ENCODE measurements around the gene KY.

KY gene

DNA sequence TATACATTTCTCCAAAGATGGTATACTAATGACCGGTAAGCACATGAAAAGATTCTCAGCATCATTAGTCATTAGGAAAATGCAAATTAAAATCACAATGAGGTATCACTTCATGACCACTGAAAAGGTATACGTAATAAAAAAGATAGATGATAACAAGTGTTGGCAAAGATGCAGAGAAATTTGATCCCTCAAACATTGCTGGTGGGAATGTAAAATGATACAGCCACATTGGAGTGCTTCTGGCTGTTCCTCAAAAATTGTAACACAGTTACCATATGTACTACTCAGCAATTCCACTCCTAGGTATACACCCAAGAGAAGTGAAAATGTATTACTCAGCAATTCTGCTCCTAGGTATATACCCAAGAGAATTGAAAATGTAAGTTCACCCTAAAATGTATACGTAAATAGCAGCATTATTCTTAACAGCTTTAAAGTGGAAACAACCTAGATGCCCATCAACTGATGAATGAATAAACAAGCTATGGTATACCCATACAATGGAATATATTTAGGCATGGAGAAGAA, 25.0 kb upstream of the KY start:
- DNase-seq (ENCODE audit: low read depth): no peak
- no peak overlapping the region for H3K4me3 ChIP-seq (ENCODE audit: low read depth, low read length)

DNA sequence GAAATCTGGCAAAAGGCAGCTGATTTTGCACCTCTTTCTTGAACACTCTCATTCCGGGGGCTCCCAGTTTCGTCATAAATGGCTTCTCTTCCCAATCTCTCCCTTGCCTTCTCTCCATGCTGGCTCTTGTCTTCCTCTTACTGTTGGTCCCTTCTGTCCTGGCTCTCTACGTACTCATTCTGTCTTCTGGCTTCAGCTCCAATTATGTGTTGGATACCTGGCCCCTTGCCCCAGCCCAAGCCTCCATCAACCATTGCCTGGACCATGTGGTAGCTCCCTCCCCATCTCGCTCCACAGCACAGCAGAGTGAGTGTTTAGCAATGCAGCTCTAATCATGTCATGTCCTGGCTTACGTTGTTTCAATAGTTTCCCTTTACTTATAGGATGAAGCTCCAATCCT, 21.7 kb upstream of the KY start:
- H3K4me3 ChIP-seq (ENCODE audit: low read depth, low read length): no peak overlapping the region

DNA sequence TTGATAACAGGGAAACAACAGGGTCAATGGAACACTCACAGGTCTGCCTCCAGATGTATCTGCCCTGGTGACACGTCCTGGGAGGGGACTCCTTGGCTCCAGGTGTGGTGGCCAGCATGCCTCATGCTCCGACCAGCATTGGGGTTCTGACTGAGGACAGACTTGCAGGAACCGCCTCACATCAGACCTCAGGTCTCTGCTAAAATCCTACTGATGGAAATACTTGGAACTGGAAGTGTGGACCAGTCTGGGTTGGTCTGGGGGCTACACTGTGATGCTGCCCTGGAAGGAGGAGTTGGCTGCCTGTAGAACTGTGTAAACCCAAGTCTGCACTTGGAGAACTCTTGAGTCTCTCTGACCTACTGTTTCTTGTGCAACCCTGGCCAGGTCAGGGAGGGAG, 17.1 kb upstream of the KY start:
- no peak for DNase-seq (ENCODE audit: low read depth)
- no peak overlapping the region for H3K4me3 ChIP-seq (ENCODE audit: low read depth, low read length)

More for the DNA sequence above, 21.7 kb upstream of the KY start:
- no peak for DNase-seq (ENCODE audit: low read depth)

DNA sequence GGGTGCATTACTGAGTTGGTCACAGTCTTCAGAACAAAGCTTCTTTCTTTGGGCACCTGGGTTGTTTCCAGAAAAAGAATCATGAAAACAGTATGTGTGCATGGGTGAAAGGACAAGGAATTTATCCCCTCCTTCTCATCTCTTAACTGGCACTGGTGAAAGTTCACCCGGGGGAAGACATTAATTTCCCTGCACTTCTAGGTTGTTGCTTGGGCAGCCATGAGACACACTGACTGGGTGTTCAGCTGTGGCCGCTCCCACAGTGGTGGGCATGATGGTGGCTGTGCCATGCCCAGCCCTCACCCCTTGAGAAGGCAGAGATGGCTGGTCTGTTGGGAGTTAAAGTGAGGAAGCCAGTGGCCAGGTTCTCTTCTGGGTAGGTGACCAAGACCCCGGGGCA, 16.6 kb upstream of the KY start:
- DNase-seq (ENCODE audit: low read depth): no peak
- no peak overlapping the region for H3K4me3 ChIP-seq (ENCODE audit: low read depth, low read length)

DNA sequence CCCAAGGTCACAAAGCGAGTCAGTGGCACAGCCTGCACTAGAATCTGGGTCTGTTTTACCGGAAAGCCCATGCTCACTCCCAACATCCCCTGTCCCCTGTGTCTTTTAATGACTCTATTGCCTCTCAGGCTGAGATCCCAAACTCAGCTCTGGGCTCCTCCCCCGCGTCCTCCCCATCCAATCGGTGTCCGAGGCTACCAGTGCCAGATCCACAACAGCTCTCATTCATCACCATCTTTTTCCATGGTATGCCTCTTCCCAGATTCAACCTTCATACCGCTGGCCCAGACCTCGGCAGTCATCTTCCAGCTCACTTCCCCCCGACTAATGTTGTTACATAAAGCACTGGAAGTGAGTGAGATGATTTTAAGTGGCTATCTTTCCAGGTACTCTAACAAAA, 16.1 kb upstream of the KY start:
- H3K4me3 ChIP-seq (ENCODE audit: low read depth, low read length): no peak overlapping the region
- no peak for DNase-seq (ENCODE audit: low read depth)

DNA sequence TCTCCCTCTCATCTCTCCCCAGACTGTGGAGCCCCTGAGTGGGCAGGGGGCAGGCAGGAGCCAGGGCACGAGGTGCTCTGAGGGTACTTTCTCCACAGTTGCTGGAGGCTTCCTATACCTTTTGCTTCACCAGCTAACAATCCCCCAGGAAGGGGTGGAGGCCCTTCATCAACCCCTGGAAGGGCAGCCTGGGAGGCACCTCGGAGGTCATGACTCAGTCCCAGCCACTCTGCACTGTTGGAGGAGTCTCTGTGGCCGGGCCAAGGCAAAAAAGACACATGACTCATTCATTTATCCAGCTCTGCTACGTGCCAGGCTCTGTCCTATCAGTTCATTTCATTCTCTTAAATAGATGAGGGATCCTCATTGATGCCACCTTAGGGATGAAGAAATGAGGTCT, 15.6 kb upstream of the KY start:
- DNase-seq (ENCODE audit: low read depth): no peak
- no peak overlapping the region for H3K4me3 ChIP-seq (ENCODE audit: low read depth, low read length)

DNA sequence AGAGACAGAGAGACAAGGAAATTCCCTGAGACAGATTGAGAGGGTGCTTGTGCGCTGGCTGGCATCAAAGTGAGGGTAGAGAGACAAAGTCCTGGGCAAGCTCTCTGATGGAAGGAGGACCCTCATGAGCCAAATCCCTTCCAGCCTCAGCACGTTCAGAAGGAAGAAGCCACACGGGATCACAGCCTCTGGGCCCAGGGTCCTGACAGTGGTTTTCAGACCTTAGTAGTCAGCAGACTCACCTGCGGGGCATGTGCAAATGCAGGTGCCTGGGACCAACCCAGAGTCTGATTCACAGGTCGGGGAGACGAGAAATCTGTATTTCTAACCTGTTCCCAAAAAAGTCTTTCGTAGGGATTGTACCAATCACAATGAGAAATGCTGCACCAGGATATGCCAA, 15.2 kb upstream of the KY start:
- no peak for DNase-seq (ENCODE audit: low read depth)
- H3K4me3 ChIP-seq (ENCODE audit: low read depth, low read length): no peak overlapping the region

DNA sequence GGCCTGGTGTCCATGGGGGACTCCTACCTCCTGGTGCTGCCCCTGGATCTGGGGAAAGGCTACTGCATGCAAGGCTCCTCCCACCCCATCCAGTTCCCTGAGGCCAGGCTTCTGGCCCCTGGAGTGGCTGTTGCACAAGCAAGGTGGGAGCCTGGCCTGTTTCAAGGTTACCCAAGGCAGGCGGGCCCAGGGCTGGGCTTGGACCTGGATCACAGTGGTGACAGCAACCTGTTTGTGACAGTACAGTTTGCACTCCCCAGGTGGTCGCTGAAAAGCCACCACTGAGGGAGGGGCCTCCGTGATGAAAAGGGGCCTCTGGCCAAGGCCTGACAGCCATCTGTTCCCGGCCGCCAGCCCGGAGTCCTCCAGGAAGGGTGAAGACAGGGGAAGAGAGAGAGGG, 14.4 kb upstream of the KY start:
- DNase-seq (ENCODE audit: low read depth): no peak

DNA sequence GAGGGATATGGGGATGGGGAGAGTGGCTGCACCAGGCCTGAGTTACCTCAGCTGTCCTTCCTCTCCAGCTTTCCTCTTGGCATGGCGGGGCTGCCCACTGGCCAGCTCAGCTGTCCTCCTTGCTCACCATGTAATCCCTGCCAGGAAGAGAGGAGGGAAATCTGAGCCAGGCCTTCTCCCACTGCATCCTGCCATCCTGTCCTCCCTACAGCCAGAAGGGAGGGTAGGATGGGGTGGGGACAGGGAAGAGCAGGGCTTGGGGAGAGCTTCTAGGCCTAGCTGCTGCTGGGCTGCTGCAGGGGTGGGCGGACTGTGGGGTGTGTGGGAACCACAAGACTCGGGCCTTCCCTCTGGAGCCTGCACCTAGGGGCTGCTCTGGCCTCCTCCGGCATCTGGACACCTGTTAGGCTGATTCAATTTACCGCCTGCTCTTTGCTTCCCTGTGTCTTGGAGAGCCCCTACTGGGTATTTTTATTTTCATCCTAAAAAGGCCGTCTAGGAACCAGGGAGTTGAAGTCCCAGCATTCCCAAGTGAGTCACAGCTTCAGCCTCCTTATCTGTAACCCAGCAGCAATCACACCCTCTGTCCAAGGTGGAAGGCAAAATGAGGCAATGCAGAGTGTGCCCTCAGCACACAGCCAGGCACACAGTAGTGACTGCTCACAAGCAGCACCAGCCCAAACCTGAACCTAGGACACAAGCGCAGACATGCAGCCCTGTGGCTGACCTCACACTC, 13.1 kb upstream of the KY start:
- no peak overlapping the region for H3K4me3 ChIP-seq (ENCODE audit: low read depth, low read length)
- no peak for DNase-seq (ENCODE audit: low read depth)

More for the DNA sequence above, 14.4 kb upstream of the KY start:
- no peak overlapping the region for H3K4me3 ChIP-seq (ENCODE audit: low read depth, low read length)

DNA sequence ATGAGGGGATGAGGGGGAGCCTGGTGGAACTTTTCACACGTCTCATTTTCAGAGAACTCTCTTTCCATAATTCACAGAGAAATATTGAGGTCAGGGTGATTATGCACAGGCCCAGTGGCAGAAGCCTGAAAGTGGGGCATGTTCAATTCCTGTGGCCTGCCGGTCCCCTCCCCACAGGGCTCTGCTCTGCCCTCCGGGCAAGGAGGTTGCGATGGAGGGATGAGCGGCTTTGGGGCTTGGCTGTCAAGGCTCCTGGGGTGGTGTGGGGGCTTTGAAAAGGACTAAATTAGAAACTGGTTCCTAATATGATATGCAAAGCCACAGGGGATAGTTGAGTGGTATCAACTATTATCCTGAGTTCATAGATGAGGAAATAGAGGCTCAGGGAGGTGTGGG, 9.2 kb upstream of the KY start:
- no peak overlapping the region for H3K4me3 ChIP-seq (ENCODE audit: low read depth, low read length)
- DNase-seq (ENCODE audit: low read depth): no peak

DNA sequence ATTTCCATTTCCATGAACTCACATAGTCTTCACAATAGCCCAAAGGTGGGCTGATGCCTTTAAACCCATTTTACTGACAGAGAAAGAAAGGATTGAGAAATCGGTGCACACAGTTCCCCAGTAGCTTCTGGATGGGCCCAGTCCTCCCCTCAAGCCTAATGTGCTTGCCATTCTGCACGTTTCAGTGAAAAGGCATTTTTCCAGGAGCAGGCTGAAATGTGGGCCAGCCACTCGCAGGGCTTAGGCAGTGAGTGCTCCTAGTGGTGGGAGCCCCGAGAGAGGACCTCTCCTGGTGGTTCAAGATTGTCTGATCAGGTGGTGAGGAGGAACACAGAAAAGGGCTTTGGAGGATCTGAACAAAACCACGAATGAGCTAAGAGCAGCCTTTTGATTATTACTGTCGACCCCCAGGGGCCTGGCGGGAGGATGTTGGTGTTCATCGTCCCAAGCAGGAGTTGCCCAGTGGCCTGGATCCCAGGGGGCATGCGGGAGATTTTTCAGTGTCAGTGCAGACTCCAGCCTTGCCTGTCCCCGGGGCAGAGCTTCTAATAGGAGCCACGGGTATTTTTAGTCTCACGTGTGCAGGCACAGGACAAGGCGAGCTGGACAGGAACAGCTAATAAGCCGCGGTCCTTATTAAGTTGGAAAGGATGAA, 8.7 kb upstream of the KY start:
- no peak overlapping the region for H3K4me3 ChIP-seq (ENCODE audit: low read depth, low read length)
- no peak for DNase-seq (ENCODE audit: low read depth)

DNA sequence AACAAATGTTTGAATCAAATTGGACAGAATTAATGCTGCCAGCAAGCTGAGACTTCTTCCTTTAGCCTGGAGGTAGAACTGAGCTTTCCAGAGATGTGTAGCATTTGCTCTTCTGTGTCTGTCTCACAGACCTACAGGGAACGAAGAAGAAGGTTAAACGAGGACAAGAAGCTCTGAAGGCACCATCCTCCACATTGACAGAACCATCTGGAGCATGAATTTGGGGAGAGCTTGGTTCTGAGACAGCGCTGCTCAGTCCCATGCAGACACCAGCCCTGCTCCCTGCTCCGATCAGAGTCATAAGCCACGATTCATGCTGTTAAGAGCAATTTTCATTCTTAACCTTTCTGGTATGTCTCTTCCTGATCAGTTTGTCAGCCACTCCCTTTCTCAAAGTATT, 7.7 kb upstream of the KY start:
- no peak overlapping the region for H3K4me3 ChIP-seq (ENCODE audit: low read depth, low read length)
- no peak for DNase-seq (ENCODE audit: low read depth)

DNA sequence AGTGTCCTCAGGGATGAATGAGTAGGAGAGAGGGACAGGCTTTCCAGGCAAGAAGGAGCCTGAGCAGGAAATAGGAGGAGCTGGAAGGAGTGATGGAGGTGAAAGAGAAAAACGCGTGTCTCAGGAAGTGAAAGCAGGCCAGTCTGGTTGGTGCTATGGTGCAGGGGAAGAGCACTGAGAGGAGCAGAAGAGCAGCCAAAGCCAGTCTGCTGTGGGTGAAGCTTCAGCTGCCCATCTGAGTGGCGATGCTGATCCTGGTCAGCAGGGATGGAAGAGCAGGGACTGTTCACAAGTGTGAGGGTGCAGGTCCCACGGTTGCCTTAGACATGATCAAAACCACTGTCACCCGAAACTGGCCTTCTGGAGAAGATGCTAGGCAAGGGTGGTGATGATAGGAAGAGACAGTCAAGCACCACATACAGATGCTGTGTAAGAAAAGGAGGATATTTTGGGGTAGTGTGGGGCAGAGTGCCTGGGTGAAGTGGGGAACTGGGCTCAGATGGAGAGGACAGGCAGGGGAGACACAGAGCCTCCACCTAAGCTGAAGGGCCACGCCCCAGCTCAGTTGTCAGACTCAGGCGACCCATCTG, 5.5 kb upstream of the KY start:
- DNase-seq (ENCODE audit: low read depth): no peak
- no peak overlapping the region for H3K4me3 ChIP-seq (ENCODE audit: low read depth, low read length)

DNA sequence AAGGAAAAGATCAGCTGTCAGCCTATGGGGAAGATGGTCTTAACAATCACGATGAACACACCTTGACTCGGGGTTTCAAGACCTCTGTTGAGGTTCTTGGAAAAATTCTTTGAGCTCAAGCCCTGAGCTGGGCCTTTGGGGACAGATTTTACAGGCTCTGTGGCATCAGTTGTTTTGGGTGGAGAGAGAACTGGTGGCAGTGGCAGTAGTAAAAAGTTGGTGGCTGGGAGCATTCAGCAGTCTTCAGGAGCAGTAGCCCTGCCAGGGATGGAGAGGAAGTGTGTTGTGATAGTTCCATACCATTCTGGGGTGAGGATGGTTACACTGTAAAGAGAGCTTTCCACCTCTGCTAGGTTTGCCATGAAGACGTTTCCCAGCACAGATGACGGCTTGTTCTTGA, 4.9 kb upstream of the KY start:
- DNase-seq (ENCODE audit: low read depth): no peak
- no peak overlapping the region for H3K4me3 ChIP-seq (ENCODE audit: low read depth, low read length)

DNA sequence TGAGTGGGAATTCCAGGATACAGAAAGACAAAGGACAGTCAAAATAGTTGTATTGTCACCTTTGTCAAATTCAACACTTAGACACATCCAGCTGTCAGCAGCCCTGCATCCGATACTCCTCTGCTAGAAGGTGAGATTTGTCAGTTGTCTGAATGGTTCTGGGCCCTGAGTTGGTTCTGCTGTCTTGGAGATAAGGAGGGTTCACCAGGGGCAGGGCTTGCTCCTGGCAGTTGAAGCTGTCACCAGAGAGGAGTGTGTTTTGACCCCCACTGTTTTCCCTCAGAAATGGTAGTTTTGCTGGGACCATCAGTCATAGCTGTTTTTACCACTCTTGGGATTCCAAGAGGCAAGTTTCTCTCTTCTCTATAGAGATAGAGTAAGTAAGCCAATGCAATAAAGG, 3.2 kb upstream of the KY start:
- no peak overlapping the region for H3K4me3 ChIP-seq (ENCODE audit: low read depth, low read length)
- DNase-seq (ENCODE audit: low read depth): no peak

DNA sequence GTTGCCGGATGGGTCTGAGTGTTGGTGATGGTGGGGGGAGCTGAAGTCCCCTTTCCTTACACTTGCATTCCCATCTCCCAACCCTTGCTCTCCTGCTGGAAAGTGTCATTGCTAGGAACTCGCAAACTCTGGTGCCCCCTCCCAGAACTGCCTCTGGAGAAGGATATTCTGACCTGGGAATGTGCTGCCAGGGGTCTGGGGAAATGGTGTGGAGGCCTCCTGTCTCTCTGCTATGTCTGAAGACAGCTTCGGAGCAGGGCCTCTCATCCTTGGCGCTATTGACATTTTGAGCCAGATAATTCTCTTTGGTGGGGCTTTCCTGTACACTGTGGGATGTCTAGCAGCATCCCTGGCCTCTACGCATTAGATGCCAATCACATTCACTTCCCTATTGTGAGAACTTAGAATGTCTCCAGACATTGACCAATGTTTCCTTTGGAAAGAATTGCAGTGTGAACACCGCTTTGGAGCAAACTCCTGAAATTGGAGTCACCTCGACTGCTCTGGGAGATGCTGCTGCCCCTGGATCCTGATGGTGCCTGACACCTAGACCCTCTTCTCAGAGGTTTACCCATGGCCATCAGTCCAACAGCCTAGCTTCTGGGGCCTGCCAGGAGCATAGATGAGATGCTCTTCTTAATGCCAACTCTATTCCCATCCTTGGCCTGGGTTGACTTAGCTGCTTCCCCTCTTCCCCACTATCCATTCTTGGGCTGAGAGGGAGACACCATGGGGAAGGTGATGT, 2.2 kb upstream of the KY start:
- no peak for DNase-seq (ENCODE audit: low read depth)
- H3K4me3 ChIP-seq (ENCODE audit: low read depth, low read length): no peak overlapping the region

DNA sequence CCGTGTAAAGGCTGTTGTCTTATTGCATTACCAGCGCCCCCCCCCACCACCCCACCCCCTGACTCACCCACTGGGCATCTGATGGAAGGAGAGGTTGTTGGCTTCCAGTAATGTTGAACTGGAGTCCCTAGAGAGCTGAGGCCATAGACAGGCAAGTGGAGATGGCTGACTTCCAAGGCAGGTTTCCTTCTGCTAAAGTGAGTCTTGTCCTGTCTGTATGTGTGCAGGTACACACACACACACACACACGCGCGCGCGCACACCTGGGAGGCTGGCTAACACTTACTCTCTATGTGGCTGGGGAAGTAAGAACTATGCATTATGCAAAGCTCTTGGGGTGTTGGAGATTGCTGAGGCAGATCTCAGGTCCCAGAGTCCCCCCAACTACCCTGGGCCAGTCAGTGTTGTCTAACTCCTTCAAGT, 1.6 kb upstream of the KY start:
- DNase-seq (ENCODE audit: low read depth): peak; percentile 73
- H3K4me3 ChIP-seq (ENCODE audit: low read depth, low read length): no peak overlapping the region

DNA sequence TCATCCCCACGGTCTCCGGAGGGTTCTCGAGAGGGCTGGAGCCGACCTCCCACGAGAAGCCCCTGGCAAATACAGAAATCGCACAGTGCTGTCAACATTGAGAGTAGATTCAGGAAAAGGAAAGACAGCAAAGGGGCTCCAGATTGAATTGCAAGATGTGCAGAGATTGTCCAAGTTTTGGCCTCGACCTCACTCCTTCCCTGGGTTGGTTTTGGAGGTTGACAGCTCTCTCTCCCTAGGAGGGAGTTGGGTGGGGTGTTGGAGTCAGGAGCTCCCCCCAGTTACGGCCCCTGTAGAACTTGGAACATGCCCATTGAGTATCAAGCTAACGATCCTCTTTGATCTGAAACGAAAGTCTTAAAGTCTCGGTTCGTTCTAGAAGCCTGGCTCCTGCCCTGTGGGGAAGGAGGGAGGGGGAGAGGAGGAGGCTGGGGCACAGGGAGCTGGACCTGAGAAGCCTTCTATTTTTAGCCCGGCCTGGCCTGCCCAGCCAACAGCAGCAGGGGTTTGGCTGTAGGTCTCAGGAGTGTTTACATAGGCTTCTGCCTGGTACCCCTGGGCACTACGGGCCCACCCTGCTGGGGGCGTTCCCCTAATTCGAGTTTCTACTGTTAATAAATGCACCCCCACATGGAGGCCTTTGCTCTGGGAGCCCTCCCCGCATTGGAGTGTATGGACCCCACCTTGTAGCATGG, 672 bp upstream of the KY start:
- peak overlapping the region; percentile 52 for H3K4me3 ChIP-seq (ENCODE audit: low read depth, low read length)
- no peak for DNase-seq (ENCODE audit: low read depth)

DNA sequence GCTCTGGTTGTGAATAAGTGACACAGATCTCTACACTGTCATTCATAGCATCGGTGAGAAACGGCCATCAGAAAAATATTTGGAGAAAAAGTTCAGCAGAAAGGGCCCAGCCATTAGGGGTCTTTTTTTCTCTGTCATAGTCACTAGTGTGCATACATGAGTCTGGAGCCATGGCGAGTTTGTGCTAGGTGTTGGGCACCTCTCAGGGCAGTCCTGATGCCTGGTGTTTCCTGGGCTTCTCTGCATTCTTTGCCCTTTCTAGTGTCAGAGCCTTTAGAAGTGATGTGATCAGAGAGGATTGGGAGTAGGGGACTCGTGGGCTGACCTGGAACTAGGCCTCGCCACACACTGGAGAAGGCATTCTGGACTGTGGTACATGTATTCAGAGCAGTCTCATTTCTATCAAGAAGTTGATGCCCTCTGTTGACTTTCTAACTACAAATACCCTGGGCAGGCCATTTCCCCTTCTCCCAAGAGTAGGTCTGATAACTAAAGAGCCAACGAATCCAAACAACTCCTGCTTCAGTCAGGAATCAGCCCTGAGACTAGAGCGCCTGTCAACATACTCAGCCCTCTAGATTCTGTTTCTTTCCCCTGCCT, 1.6 kb downstream of the KY start:
- no peak overlapping the region for H3K4me3 ChIP-seq (ENCODE audit: low read depth, low read length)
- DNase-seq (ENCODE audit: low read depth): no peak

Measured in skeletal muscle cell (primary cell).